Adrenal gland (tissue), 12 donors: ENCODE measurements around the gene PXN. TPM values are rescaled to one million over a fixed set of nuclear protein-coding genes. Genes with fewer than 3 reads are reported as not detected.

ENCODE experiments used
- DNase-seq, 7 donors: peaks; one replicate each; pipeline ENCODE4 v3.0.0-alpha.2; 2019 to 2020
- H3K27ac ChIP-seq, 5 donors: fragments of 200-600 bp; sonication (generic) in 4 of 5; 1 replicate in 3 of 5; 2 replicates in 2 of 5; pipeline versions ENCODE4 v1.5.1 to v1.8.0; 2016 to 2020; ENCODE audit warnings: mild to moderate bottlenecking in 1 of 5
- H3K27me3 ChIP-seq: fragments of 200-600 bp; 2 replicates; pipeline ENCODE4 v1.8.0; 2021
- H3K36me3 ChIP-seq, 2 donors: fragments of 200-600 bp; replicated peaks in 1 of 2; 1 replicate in 1 of 2; 2 replicates in 1 of 2; pipeline versions ENCODE4 v1.5.1 to v1.8.0; 2018 to 2022
- H3K4me1 ChIP-seq, 2 donors: fragments of 200-600 bp; replicated peaks in 1 of 2; 1 replicate in 1 of 2; 2 replicates in 1 of 2; pipeline versions ENCODE4 v1.5.1 to v1.8.0; 2018 to 2021
- H3K4me3 ChIP-seq, 4 donors: fragments of 200-600 bp; sonication (generic) in 3 of 4; one replicate each; pipeline ENCODE4 v1.5.1; 2016 to 2018
- H3K9me3 ChIP-seq, 3 donors: fragments of 200-600 bp; sonication (generic) in 1 of 3; replicated peaks in 1 of 3; 1 replicate in 2 of 3; 2 replicates in 1 of 3; pipeline versions ENCODE4 v1.5.1 to v1.8.0; 2016 to 2021
- CTCF ChIP-seq, 6 experiments: fragments of 450-650 bp in 4 of 6; fragments of 200-600 bp in 2 of 6; sonication (generic) in 1 of 6; IDR thresholded peaks; 1 replicate in 5 of 6; 2 replicates in 1 of 6; pipeline versions ENCODE4 v1.5.1 to v1.8.0; 2016 to 2021; ENCODE audit warnings: antibody characterized with exemption in 6 of 6, mild to moderate bottlenecking in 2 of 6, moderate library complexity in 1 of 6
- POLR2A ChIP-seq, 2 donors: fragments of 450-650 bp; IDR thresholded peaks; one replicate each; pipeline ENCODE4 v1.6.1; 2017; ENCODE audit warnings: antibody characterized with exemption in 2 of 2, mild to moderate bottlenecking in 2 of 2, moderate library complexity in 1 of 2
- WGBS, 4 donors: extraction: QIAGEN DNeasy Blood & Tissue Kit in 2 of 4; methylation state at CpG; one replicate each; pipeline versions ENCODE4 v1.1.5 to v1.1.7; 2013 to 2017; 5-methylcytosine and 5-hydroxymethylcytosine counted together
- intact Hi-C, 2 donors: fragments of 100-400 bp; cut with DNase I; formaldehyde crosslinking; loops; one replicate each; pipeline versions ENCODE4 v1.14.1 to v1.15.0; 2022 to 2023
- polyA plus RNA-seq, 3 donors: library from polyadenylated mRNA; stranded (reverse); fragments of 200-250 nt in 2 of 3; fragments of 350-450 nt in 1 of 3; fragmentation: Illumina TruSeq in 1 of 3; extraction: RNeasy Lipid Tissue Mini Kit (QIAGEN cat#74804) in 1 of 3; gene quantifications; one replicate each; pipeline ENCODE4 v1.2.3, GENCODE V29; 2013 to 2014
- total RNA-seq, 9 donors: library from RNA; depleted of rRNA in 4 of 9; stranded (reverse); fragments of >200 nt in 4 of 9; fragments of 120-200 nt in 1 of 9; fragmentation: NEBNext Ultra II Directional in 1 of 9; extraction: Animal tissue kit (Norgen Biotek cat#: 25700) in 1 of 9; gene quantifications; one replicate each; pipeline versions ENCODE4 v1.1.0 to v1.2.4, GENCODE V29; 2013 to 2023
- donor health status: healthy with polysubstance abuse.
- donor health status: Bipolar disorder and iron deficiency.
- donor health status: DM: yes; HTN: yes; CAD: no.
- donor health status: DM: no; HTN: no; CAD: no.
- donor health status: DM: no; HTN: no; CAD: no.
- donor health status: DM: yes; HTN: yes; CAD: no.

The PXN gene
- total and polyA plus RNA-seq, 12 donors = 12.5 to 156 (median 92.4) TPM

- 0 to 2% (median 1%) methylated on average over 29 of the region's 29 CpGs for WGBS, 4 donors
- Histone ChIP-seq H3K4me3 (peak within 1 kb of the TSS in 3 of 4 donors; percentile 18 to 57 (median 26)), H3K27ac (peak within 1 kb of the TSS; percentile 93 to 99 (median 98)), H3K27me3 (no peaks in the 10 kb centered on the region), H3K9me3 (no peaks in the 10 kb centered on the region), H3K36me3 (no peaks in the 10 kb centered on the region), H3K4me1 (peaks cover 12 to 18% of the 10 kb centered on the region in 2 donors)
- intact Hi-C loops = no loop called here
- DNase-seq = peak; percentile 66 to 95 (median 85)
- TF ChIP-seq CTCF (IDR thresholded peaks at IDR 0.05) (no peak), POLR2A (IDR thresholded peaks at IDR 0.05) (peak; percentile 89 to 91)
Observed at GRCh38 chr12:120292661-120293531, 27.4 kb upstream of the PXN start, which contains the start of gene RNU4-1. Gene RNU4-1 (minus strand): TSS chr12:120293237.

- no peak for TF ChIP-seq CTCF (IDR thresholded peaks at IDR 0.05)
- Histone ChIP-seq H3K4me3 (peak overlapping the region in 3 of 4 donors; percentile 18 to 57 (median 26)), H3K36me3 (no peaks in the 10 kb centered on the region), H3K27ac (peak overlapping the region; percentile 93 to 99 (median 98)), H3K27me3 (no peaks in the 10 kb centered on the region), H3K4me1 (peaks cover 12 to 18% of the 10 kb centered on the region in 2 donors), H3K9me3 (no peaks in the 10 kb centered on the region)
- intact Hi-C loops = no loop called here
- peak in 1 of 7 donors; percentile 35 for DNase-seq
- 0 to 1% (median 1%) methylated on average over 17 of the region's 17 CpGs for WGBS, 4 donors
Observed at GRCh38 chr12:120292411-120292660, 26.8 kb upstream of the PXN start.

- Histone ChIP-seq H3K27ac (peak overlapping the region; percentile 93 to 99 (median 98)), H3K9me3 (no peaks in the 10 kb centered on the region), H3K4me3 (peak overlapping the region in 1 of 4 donors; percentile 44), H3K4me1 (peaks cover 12 to 18% of the 10 kb centered on the region in 2 donors), H3K27me3 (no peaks in the 10 kb centered on the region), H3K36me3 (no peaks in the 10 kb centered on the region)
- intact Hi-C loops = no loop called here
- TF ChIP-seq CTCF (IDR thresholded peaks at IDR 0.05) (no peak), POLR2A (IDR thresholded peaks at IDR 0.05) (peak in 1 of 2 donors; percentile 30)
- 17 to 35% (median 19%) methylated on average over 13 to 22 of the region's 22 CpGs for WGBS, 4 donors
- DNase-seq = peak; percentile 38 to 75 (median 67)
Observed at GRCh38 chr12:120290609-120291305, 25.2 kb upstream of the PXN start.

GRCh38 chr12:120287491-120287890 is 22.0 kb upstream of the PXN start:
- H3K27ac ChIP-seq = no peak overlapping the region
- H3K9me3 ChIP-seq = no peaks in the 10 kb centered on the region
- no peaks in the 10 kb centered on the region for H3K27me3 ChIP-seq
- TF ChIP-seq CTCF (IDR thresholded peaks at IDR 0.05) (no peak), POLR2A (IDR thresholded peaks at IDR 0.05) (no peak)
- intact Hi-C loops = no loop called here
- no peak overlapping the region for H3K4me3 ChIP-seq
- H3K36me3 ChIP-seq = no peaks in the 10 kb centered on the region
- WGBS, 4 donors = 74 to 83% (median 79%) methylated on average over 12 of the region's 12 CpGs
- no peak for DNase-seq
- peaks cover 8 to 10% of the 10 kb centered on the region in 2 donors for H3K4me1 ChIP-seq
